ENCODE data around the gene SLC10A1.

- TF ChIP-seq, protein P1, sequence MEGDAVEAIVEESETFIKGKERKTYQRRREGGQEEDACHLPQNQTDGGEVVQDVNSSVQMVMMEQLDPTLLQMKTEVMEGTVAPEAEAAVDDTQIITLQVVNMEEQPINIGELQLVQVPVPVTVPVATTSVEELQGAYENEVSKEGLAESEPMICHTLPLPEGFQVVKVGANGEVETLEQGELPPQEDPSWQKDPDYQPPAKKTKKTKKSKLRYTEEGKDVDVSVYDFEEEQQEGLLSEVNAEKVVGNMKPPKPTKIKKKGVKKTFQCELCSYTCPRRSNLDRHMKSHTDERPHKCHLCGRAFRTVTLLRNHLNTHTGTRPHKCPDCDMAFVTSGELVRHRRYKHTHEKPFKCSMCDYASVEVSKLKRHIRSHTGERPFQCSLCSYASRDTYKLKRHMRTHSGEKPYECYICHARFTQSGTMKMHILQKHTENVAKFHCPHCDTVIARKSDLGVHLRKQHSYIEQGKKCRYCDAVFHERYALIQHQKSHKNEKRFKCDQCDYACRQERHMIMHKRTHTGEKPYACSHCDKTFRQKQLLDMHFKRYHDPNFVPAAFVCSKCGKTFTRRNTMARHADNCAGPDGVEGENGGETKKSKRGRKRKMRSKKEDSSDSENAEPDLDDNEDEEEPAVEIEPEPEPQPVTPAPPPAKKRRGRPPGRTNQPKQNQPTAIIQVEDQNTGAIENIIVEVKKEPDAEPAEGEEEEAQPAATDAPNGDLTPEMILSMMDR (IDR thresholded peaks at IDR 0.05; ENCODE audit: low read depth, low read length, poor library complexity, severe bottlenecking): no peak
- TF ChIP-seq EZH2phosphoT487 (IDR thresholded peaks at IDR 0.05; ENCODE audit: borderline replicate concordance, low read length): no peak
These were observed 44.3 kb downstream of the SLC10A1 start for GRCh38 chr14:69752773-69753172.

Data from DOHH2 (cell line).